Transverse colon (tissue), 4 donors: Measurements from ENCODE around the gene CGNL1.

ENCODE experiments used
- POLR2AphosphoS5 ChIP-seq, 3 donors: sonication (generic); formaldehyde crosslinking; IDR thresholded peaks; one replicate each; pipeline ENCODE4 v1.6.1; 2016; ENCODE audit warnings: antibody characterized with exemption in 3 of 3
- TF ChIP-seq, protein P1 (sequence below), 5 experiments: fragments of 200-600 bp in 3 of 5; fragments of 450-650 bp in 2 of 5; sonication (generic) in 3 of 5; IDR thresholded peaks; 1 replicate in 2 of 5; 2 replicates in 3 of 5; pipeline ENCODE4 v1.5.1; 2016 to 2017; ENCODE audit warnings: antibody characterized with exemption in 5 of 5, inconsistent platforms in 3 of 5, mild to moderate bottlenecking in 2 of 5, moderate library complexity in 1 of 5

GRCh38 chr15:57367556-57367955 is 8.7 kb upstream of the CGNL1 start:
- TF ChIP-seq POLR2AphosphoS5 (IDR thresholded peaks at IDR 0.05) = no peak
- TF ChIP-seq, protein P1, sequence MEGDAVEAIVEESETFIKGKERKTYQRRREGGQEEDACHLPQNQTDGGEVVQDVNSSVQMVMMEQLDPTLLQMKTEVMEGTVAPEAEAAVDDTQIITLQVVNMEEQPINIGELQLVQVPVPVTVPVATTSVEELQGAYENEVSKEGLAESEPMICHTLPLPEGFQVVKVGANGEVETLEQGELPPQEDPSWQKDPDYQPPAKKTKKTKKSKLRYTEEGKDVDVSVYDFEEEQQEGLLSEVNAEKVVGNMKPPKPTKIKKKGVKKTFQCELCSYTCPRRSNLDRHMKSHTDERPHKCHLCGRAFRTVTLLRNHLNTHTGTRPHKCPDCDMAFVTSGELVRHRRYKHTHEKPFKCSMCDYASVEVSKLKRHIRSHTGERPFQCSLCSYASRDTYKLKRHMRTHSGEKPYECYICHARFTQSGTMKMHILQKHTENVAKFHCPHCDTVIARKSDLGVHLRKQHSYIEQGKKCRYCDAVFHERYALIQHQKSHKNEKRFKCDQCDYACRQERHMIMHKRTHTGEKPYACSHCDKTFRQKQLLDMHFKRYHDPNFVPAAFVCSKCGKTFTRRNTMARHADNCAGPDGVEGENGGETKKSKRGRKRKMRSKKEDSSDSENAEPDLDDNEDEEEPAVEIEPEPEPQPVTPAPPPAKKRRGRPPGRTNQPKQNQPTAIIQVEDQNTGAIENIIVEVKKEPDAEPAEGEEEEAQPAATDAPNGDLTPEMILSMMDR (IDR thresholded peaks at IDR 0.05) = no peak
